GM12872 (cell line): ENCODE results near the gene SPI1.

ENCODE experiments used
- TF ChIP-seq, protein P1 (sequence below): IDR thresholded peaks from 3 replicates; pipeline ENCODE4 v1.5.1; 2011; ENCODE audit warnings: low read depth, mild to moderate bottlenecking, low read length, moderate library complexity; ENCODE audit not compliant: insufficient read depth

Gene SPI1

DNA sequence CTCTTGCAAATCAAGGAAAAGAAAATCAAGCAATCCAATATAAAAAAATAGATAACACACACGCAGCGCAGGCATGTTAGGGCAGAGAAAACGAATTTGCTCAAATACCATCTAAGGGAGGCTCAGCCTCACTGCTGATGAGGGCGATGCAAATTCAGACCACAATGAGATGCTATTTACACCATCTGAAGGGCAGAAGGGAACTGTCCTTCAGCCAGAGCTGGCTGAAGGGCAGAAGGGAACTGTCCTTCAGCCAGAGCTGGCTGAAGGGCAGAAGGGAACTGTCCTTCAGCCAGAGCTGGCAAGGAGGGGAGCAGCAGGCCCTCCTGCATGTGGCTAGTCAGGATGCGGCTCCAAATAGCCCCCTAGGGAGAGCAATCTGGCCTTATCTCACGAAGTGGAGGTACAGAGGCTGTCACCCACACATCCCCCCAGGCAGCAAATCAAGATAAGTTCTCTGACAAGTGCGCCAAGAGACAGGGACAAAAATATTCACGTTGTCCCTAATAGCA is 22.5 kb upstream of the SPI1 start:
- TF ChIP-seq, protein P1, sequence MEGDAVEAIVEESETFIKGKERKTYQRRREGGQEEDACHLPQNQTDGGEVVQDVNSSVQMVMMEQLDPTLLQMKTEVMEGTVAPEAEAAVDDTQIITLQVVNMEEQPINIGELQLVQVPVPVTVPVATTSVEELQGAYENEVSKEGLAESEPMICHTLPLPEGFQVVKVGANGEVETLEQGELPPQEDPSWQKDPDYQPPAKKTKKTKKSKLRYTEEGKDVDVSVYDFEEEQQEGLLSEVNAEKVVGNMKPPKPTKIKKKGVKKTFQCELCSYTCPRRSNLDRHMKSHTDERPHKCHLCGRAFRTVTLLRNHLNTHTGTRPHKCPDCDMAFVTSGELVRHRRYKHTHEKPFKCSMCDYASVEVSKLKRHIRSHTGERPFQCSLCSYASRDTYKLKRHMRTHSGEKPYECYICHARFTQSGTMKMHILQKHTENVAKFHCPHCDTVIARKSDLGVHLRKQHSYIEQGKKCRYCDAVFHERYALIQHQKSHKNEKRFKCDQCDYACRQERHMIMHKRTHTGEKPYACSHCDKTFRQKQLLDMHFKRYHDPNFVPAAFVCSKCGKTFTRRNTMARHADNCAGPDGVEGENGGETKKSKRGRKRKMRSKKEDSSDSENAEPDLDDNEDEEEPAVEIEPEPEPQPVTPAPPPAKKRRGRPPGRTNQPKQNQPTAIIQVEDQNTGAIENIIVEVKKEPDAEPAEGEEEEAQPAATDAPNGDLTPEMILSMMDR: no peak

DNA sequence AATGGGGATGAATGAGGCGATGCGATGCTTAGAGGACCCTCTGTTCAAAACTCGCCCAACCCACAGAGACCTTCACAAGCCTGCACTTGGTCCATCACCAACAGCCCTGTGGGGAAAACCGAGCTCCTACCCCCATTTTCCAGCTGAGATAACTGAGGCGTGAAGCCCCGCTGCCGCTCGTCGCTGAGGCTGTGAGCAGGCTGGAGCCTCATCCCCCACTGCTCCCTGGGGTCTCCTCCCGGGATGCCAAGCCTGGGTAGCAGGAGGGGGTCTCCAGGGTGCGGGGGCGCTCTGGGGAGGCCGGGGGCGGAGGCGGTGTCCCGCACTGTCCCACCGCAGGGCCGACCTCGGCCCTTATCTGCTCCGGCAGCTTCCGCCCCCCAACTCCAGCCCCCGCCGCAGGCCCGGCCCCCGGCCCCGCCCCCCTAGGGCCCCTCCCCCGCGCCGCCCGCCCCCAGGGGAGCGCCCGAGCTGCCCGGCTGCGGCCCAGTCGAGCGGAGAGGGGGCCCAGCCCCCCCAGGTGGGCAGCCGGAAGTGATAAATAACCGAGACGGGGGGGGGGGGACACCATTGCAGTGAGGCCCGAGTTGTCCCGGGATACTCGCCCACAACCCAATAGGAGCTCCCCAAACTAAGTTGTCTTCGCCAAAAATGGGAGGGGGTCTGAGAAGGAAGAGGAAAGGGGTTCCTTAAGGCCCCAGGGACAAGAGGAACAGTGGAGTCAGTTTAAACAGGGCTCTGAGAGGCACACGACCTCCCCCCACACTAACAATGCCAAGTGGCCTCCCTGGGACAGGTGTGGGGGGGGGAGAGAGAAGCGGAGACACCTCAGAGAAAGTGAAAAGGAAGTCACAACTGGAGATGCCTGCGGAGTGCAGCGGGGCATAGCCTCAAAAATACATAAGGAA is 21.8 kb upstream of the SPI1 start:
- TF ChIP-seq, protein P1: no peak

DNA sequence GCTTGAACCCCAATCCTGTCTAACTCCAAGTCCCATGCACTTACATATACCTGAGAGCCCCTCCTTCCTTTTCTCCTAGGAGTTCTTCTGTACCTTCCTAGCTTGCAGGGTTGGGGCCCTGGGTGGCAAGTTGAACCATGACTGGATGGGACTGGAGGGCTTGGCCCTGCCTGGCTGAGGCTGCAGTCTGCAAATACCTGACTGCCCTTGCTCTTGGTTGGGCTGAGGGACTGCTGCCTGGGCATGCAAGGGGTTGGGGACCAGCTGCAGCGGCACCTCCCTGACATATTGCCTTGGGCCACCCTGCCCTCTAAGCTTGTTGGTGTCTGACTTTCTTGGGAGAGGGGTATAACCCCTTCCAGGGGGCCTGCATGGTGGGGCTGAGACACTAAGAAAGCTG is 20.2 kb upstream of the SPI1 start:
- TF ChIP-seq, protein P1: no peak

DNA sequence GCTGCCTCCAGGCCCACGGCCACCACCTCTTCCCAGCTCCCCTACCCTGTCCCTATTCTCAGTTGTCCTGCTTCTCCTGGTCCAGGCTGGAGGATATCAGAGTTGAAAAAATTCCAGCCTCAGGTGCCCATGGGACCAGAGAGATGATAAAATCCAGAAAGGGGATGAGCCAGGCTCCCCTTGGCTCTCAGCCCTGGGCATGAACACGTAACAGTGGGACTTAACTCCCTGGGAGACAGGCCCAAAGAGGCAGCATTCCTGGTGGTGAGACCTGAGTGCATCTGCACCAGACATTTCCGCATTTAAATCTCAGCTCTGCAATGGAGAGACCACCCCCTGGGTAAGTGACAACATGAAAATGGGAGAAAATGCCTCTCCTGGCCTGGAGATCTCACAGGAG is 19.7 kb upstream of the SPI1 start:
- TF ChIP-seq, protein P1: no peak

DNA sequence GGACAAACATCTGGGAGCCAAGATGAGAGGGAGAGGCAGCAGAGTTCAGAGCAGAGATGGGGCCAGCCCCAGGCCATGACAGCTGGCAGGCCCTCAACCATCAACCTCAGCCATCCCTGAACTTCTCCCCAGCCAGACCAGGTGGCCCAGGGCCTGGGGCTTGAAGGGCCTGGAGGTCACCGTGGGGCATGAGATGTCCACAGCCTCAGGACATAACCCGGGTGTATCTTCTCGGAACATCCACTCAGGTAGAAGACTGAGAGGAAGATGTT is 17.6 kb upstream of the SPI1 start:
- TF ChIP-seq, protein P1: no peak

DNA sequence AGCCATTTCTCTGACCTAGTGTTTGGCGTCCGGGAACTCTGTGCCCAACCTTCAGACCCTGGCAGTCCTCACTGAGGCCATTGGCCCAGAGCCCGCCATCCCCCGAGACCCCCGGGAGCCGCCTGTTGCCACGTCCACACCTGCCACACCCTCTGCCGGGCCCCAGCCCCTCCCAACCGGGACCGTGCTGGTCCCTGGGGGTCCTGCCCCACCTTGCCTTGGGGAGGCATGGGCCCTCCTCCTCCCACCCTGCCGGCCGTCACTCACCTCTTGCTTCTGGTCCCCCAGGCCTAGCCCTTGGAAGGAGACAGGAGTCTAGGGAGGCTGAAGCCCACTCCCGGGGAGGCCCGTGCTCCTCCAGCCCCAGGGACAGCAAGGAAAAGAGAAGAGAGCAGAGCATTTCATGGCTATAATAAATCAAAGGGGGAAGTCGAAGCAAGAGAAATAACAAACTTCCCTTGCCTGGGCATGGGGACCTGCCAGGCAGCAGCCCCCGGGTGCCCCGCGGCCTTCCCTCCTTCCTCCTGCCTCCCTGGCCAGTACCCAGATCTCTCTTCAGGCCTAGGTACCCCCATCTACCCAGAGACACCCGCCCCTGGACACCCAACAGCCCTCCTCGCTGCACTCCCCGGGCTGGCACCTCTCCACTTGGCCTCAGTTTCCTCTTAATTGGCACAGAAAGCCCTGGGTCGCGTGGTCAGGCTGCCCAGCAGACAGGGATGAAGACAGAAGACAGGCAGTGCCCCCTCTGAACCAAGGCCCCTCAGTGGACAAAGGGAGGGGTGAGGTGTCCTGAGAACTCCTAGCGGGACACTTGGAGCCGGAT is 17.1 kb upstream of the SPI1 start:
- TF ChIP-seq, protein P1: no peak
